Brain microvascular endothelial cell (primary cell): ENCODE measurements around the gene GRID1.

Experiments used
- DNase-seq: peaks from one replicate; pipeline ENCODE4 v3.0.0-alpha.2; 2020
- H3K27ac ChIP-seq: fragments of 250-450 bp; sonication (Bioruptor Pico); 2 replicates; pipeline ENCODE4 v1.5.1; 2020; ENCODE audit warnings: mild to moderate bottlenecking, moderate library complexity
- H3K27me3 ChIP-seq: fragments of 250-450 bp; sonication (Bioruptor Pico); replicated peaks from 2 replicates; pipeline ENCODE4 v1.5.1; 2020; ENCODE audit warnings: mild to moderate bottlenecking
- H3K36me3 ChIP-seq: fragments of 250-450 bp; sonication (Bioruptor Pico); replicated peaks from 2 replicates; pipeline ENCODE4 v1.5.1; 2020; ENCODE audit warnings: mild to moderate bottlenecking
- H3K4me3 ChIP-seq: 2 replicates; pipeline ENCODE4 v1.5.1; 2011; ENCODE audit warnings: low read depth, mild to moderate bottlenecking, control low read depth, low read length, moderate library complexity
- in situ Hi-C: cut with HindIII; loops from 2 replicates; pipeline ENCODE4 v1.10.0; 2017; ENCODE audit warnings: low sequenced_read_pairs, low pct_ligation_motif_present
- TF ChIP-seq, protein P1 (sequence below): IDR thresholded peaks from 2 replicates; pipeline ENCODE4 v1.5.1; 2011; ENCODE audit warnings: low read depth, mild to moderate bottlenecking, moderate library complexity, low read length, control low read depth, inconsistent platforms; ENCODE audit errors: missing control alignments

The GRID1 gene

GRCh38 chr10:86401588-86402282, 35.1 kb upstream of the GRID1 start:
- peak overlapping the region; percentile 64 for H3K4me3 ChIP-seq
- no peaks in the 10 kb centered on the region for H3K36me3 ChIP-seq
- no peak for DNase-seq
- TF ChIP-seq, protein P1, sequence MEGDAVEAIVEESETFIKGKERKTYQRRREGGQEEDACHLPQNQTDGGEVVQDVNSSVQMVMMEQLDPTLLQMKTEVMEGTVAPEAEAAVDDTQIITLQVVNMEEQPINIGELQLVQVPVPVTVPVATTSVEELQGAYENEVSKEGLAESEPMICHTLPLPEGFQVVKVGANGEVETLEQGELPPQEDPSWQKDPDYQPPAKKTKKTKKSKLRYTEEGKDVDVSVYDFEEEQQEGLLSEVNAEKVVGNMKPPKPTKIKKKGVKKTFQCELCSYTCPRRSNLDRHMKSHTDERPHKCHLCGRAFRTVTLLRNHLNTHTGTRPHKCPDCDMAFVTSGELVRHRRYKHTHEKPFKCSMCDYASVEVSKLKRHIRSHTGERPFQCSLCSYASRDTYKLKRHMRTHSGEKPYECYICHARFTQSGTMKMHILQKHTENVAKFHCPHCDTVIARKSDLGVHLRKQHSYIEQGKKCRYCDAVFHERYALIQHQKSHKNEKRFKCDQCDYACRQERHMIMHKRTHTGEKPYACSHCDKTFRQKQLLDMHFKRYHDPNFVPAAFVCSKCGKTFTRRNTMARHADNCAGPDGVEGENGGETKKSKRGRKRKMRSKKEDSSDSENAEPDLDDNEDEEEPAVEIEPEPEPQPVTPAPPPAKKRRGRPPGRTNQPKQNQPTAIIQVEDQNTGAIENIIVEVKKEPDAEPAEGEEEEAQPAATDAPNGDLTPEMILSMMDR = no peak
- H3K27ac ChIP-seq = no peak overlapping the region
- no peaks in the 10 kb centered on the region for H3K27me3 ChIP-seq
- in situ Hi-C loops = no loop called here

- Histone ChIP-seq H3K36me3 (no peaks in the 10 kb centered on the region), H3K27me3 (no peaks in the 10 kb centered on the region), H3K27ac (peak overlapping the region; percentile 25), H3K4me3 (peak overlapping the region; percentile 64)
- TF ChIP-seq, protein P1 = peak; percentile 48
- no peak for DNase-seq
- in situ Hi-C loops = no loop called here
Measured at GRCh38 chr10:86400705-86401587, 34.4 kb upstream of the GRID1 start.

- no peaks in the 10 kb centered on the region for H3K27me3 ChIP-seq
- DNase-seq = peak; percentile 93
- H3K36me3 ChIP-seq = no peaks in the 10 kb centered on the region
- peak overlapping the region; percentile 64 for H3K4me3 ChIP-seq
- in situ Hi-C loops = no loop called here
- peak overlapping the region; percentile 25 for H3K27ac ChIP-seq
- TF ChIP-seq, protein P1 = peak; percentile 95
Measured at GRCh38 chr10:86399879-86400704, 33.5 kb upstream of the GRID1 start.

DNA sequence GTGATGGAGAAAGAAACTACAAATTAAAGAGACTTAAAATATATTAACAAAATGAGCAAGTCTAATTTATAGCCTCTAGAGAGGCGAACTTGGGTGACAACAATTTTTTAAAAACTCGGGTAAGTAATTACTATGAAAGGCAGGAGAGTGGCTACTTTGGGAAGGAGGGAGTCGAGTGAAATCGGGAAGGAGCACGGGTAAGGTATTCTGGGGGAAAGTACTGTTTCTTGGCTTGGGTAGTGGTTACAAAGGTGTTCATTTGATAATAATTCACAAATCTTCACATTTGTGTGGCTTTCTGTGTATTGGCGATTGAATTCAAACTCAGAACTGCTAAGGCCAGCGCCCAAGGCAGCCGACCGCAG, 32.9 kb upstream of the GRID1 start:
- TF ChIP-seq, protein P1 = no peak
- Histone ChIP-seq H3K4me3 (no peak overlapping the region), H3K27ac (no peak overlapping the region), H3K27me3 (no peaks in the 10 kb centered on the region), H3K36me3 (no peaks in the 10 kb centered on the region)
- in situ Hi-C loops = no loop called here
- no peak for DNase-seq

DNA sequence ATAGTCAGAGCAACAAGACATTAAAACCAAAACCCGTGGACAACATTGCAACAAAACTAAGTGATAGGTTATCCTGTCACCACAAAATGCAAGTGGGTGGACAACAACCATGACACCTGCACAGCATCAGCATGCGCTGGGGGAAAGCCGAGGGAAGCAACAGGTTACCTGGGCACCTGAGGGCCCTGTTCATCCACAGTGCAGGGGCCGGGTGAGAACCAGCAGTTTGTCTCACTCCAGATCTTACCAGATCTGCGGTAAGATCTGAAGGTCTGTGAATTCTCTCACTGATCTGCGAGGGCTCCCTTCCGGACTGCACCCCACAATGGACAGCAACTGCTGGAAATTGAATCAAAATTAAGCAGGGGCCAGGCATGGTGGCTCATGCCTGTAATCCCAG, 30.5 kb upstream of the GRID1 start:
- Histone ChIP-seq H3K27ac (no peak overlapping the region), H3K36me3 (no peaks in the 10 kb centered on the region), H3K4me3 (no peak overlapping the region), H3K27me3 (no peaks in the 10 kb centered on the region)
- no peak for DNase-seq
- TF ChIP-seq, protein P1 = no peak
- in situ Hi-C loops = no loop called here
